Subcutaneous abdominal adipose tissue (tissue), 5 donors: ENCODE data around the gene CCL1.
"Not testable (repeated sequence)": the region's sequence is repeated elsewhere in the genome, so short reads cannot be mapped to it uniquely, and the experiment has no call there.

Experiments used
- H3K27ac ChIP-seq: one replicate; pipeline ENCODE4 v1.7.0; 2013; ENCODE audit warnings: low read depth, mild to moderate bottlenecking, inconsistent platforms, low read length, moderate library complexity
- H3K27me3 ChIP-seq, 5 donors: one replicate each; pipeline ENCODE4 v1.7.0; 2013; ENCODE audit warnings: low read length in 5 of 5, inconsistent platforms in 1 of 5; ENCODE audit not compliant: control insufficient read depth in 5 of 5, insufficient read depth in 4 of 5
- H3K36me3 ChIP-seq, 5 donors: one replicate each; pipeline ENCODE4 v1.7.0; 2013; ENCODE audit warnings: low read length in 5 of 5; ENCODE audit not compliant: control insufficient read depth in 5 of 5, insufficient read depth in 5 of 5
- H3K4me1 ChIP-seq, 5 donors: one replicate each; pipeline ENCODE4 v1.7.0; 2013; ENCODE audit warnings: low read length in 5 of 5, mild to moderate bottlenecking in 3 of 5, moderate library complexity in 1 of 5; ENCODE audit not compliant: control insufficient read depth in 5 of 5, insufficient read depth in 5 of 5
- H3K4me3 ChIP-seq, 5 donors: one replicate each; pipeline ENCODE4 v1.7.0; 2013; ENCODE audit warnings: low read length in 5 of 5, low read depth in 1 of 5
- H3K9ac ChIP-seq, 5 donors: one replicate each; pipeline ENCODE4 v1.7.0; 2013; ENCODE audit warnings: low read length in 5 of 5, mild to moderate bottlenecking in 4 of 5, moderate library complexity in 3 of 5
- H3K9me3 ChIP-seq, 5 donors: one replicate each; pipeline ENCODE4 v1.7.0; 2013; ENCODE audit warnings: low read length in 5 of 5; ENCODE audit not compliant: control insufficient read depth in 5 of 5
- donor health status: healthy.
- donor health status: healthy.
- donor health status: healthy.
- donor health status: healthy.
- donor health status: healthy.

Gene CCL1

DNA sequence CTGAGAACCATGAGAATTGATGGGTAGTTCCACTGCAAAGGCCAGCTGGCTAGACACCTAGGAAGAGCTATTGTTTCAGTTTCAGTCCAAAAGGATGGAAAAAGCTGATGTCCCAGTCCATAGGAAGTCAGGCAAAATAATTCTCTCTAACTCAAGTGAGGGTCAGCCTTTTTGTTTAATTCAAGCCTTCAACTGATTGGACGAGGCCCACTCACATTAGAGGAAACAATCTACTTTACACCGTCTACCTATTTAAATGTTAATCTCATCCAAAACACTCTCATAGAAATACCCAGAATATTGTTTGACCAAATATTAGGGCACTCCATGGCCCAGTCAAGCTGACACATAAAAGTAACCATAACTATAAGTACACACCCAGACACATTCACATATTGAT lies 21.1 kb downstream of the CCL1 start:
- no peaks in the 10 kb centered on the region for H3K9me3 ChIP-seq
- H3K4me1 ChIP-seq = no peaks in the 10 kb centered on the region
- H3K4me3 ChIP-seq = no peak overlapping the region
- H3K27me3 ChIP-seq = no peaks in the 10 kb centered on the region
- H3K9ac ChIP-seq = no peak overlapping the region
- no peak overlapping the region for H3K27ac ChIP-seq
- H3K36me3 ChIP-seq = no peaks in the 10 kb centered on the region

DNA sequence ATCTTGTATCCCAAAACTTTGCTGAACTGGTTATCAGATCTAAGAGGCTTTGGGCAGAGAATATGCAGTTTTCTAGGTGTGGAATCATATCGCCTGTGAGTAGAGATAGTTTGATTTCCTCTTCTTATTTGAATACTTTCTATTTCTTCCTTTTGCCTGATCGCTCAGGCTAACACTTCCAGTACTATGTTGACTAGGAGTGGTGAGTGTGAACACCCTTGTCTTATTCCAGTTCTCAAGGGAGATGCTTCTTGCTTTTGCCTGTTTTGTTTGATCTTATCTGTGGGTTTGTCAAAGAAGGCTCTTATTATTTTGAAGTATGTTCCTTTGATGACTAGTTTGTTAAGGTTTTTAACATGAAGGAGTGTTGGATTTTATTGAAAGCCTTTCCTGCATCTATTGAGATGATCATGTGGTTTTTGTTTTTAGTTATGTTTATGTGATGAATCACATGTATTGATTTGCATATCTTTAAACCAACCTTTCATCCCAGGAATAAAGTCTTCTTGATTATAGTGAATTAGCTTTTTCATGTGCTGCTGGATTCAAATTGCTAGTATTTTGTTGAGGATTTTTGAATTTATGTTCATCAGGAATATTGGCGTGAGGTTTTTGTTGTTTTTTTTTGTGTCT lies 23.8 kb downstream of the CCL1 start:
- Histone ChIP-seq H3K9me3 (peaks cover 0 to 2% (median 0%) of the 10 kb centered on the region in 5 donors), H3K9ac (no peak overlapping the region), H3K36me3 (no peaks in the 10 kb centered on the region), H3K4me1 (no peaks in the 10 kb centered on the region), H3K4me3 (no peak overlapping the region), H3K27me3 (no peaks in the 10 kb centered on the region), H3K27ac (no peak overlapping the region)

DNA sequence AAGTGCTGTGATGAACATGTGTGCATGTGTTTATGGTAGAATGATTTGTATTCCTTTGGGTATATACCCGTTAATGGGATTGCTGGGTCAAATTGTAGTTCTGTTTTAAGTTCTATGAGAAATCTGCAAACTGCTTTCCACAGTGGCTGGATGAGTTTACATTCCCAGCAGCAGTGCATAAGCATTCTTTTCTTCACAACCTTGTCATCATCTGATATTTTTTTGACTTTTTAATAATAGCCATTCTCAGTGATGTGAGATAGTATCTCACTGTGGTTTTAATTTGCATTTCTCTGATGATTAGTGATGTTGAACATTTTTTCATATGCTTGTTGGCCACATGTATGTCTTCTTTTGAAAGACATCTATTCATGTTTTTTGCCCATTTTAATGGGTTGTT lies 25.3 kb downstream of the CCL1 start:
- Histone ChIP-seq H3K9ac (no peak overlapping the region), H3K27ac (no peak overlapping the region), H3K9me3 (peaks cover 0 to 2% (median 0%) of the 10 kb centered on the region in 5 donors), H3K4me3 (no peak overlapping the region), H3K27me3 (no peaks in the 10 kb centered on the region), H3K4me1 (no peaks in the 10 kb centered on the region), H3K36me3 (no peaks in the 10 kb centered on the region)

DNA sequence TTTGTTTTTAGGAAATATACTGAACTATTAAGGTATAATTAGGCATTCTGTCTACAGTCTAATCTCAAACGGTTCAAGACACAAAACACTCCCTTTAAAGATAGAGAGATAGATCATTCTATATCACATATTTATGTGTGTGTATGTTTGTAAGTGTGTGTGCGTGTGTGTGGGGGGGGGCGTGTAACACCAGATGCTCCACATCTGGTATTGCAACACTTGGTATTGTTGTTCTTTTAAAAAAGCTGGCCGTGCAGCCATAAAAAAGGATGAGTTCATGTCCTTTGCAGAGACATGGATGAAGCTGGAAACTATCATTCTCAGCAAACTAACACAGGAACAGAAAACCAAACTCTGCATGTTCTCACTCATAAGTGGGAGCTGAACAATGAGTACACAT lies 35.5 kb downstream of the CCL1 start:
- not testable (repeated sequence) for H3K27me3 ChIP-seq, H3K36me3 ChIP-seq, H3K4me1 ChIP-seq, H3K27ac ChIP-seq, H3K9ac ChIP-seq, H3K4me3 ChIP-seq, H3K9me3 ChIP-seq

DNA sequence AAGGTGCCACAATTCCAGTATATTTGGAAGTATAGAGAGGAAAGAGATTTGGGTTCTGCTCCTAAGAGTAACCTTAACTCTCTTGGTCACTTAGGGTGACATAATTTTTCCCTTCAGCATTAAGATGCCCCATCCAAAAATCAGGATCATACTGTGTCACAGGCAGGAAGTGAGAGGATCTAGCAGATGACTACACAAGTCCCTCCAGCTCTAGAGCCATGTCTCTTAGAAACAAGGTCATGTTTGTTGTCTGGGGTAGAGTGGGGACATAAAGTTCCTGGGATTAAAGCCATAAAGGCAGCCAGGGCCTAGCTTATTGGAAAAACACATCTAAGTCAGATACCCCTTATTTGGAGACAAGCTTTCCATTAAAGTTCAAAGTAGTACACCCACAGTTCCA lies 41.1 kb downstream of the CCL1 start:
- H3K27ac ChIP-seq = no peak overlapping the region

DNA sequence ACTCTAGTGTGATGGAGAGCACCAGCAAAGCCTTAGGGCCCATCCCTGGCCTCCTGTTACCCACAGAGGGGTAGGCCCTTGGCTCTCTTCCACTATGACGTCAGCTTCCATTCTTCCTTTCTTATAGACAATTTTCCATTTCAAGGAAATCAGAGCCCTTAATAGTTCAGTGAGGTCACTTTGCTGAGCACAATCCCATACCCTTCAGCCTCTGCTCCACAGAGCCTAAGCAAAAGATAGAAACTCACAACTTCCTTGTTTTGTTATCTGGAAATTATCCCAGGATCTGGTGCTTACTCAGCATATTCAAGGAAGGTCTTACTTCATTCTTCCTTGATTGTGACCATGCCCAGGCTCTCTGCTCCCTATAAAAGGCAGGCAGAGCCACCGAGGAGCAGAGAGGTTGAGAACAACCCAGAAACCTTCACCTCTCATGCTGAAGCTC lies 44.0 kb downstream of the CCL1 start, which contains the start of gene CCL8:
TSS of gene CCL8 (plus strand) at position 397 of the 445 bp plus-strand sequence. CDS start 67 bp downstream, outside the sequence.
- Histone ChIP-seq H3K36me3 (no peaks in the 10 kb centered on the region), H3K4me3 (peak within 1 kb of the TSS in 4 of 5 donors; percentile 13 to 38 (median 34)), H3K4me1 (peaks cover 12 to 32% (median 21%) of the 10 kb centered on the region in 5 donors), H3K9ac (peak within 1 kb of the TSS in 1 of 5 donors; percentile 11), H3K9me3 (peaks cover 0 to 3% (median 0%) of the 10 kb centered on the region in 5 donors), H3K27ac (peak within 1 kb of the TSS; percentile 54), H3K27me3 (peaks cover 0 to 2% (median 0%) of the 10 kb centered on the region in 5 donors)

More for the DNA sequence above, 41.1 kb downstream of the CCL1 start:
- Histone ChIP-seq H3K27me3 (no peaks in the 10 kb centered on the region), H3K36me3 (no peaks in the 10 kb centered on the region), H3K4me3 (no peak overlapping the region), H3K4me1 (peaks cover 5 to 21% (median 10%) of the 10 kb centered on the region in 5 donors), H3K9ac (no peak overlapping the region), H3K9me3 (peaks cover 0 to 8% (median 0%) of the 10 kb centered on the region in 5 donors)

DNA sequence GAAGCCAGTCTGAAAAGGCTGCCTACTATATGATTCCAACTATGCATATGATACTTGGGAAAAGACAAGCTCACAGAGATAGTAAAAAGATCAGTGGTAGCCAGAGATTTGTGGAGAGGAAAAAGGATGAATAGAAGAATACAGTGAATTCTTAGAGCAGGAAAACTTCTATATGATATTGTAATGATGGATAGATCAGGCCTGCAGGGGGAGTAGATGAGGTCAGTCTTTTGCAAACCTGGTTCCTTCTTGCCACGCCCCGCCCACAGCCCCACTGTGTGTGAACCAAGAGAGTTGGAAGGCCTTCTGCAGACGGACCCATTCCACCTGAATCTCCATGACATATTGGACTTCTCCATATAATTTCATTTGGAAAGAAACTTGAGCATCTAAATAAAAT lies 44.6 kb downstream of the CCL1 start:
- Histone ChIP-seq H3K4me1 (peaks cover 16 to 37% (median 26%) of the 10 kb centered on the region in 5 donors), H3K36me3 (no peaks in the 10 kb centered on the region), H3K27me3 (peaks cover 0 to 2% (median 0%) of the 10 kb centered on the region in 5 donors), H3K27ac (peak overlapping the region; percentile 54), H3K4me3 (no peak overlapping the region), H3K9me3 (peaks cover 0 to 3% (median 0%) of the 10 kb centered on the region in 5 donors), H3K9ac (no peak overlapping the region)

DNA sequence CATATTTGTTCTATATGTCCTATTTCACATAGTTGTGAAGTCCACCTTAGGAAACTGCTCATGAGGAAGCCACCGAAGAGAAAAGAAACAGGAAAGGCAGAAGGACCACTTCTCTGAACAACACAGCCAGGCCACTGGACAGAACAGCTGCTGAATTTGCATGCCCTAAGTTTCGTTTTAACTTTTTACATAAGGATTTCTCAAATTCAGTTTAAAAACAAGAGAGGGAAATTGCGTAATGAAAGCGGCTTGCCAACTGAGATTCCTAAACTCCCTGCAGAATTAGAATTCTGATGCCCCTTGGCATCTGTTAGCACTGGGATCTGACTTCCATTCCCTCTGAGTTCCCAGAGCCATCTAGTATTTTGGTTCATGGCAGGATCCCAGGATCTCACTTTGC lies 48.8 kb downstream of the CCL1 start:
- Histone ChIP-seq H3K27ac (peak overlapping the region; percentile 74), H3K9me3 (no peaks in the 10 kb centered on the region), H3K36me3 (no peaks in the 10 kb centered on the region), H3K9ac (peak overlapping the region in 3 of 5 donors; percentile 6 to 85 (median 70)), H3K4me3 (peak overlapping the region in 1 of 5 donors; percentile 29), H3K4me1 (peaks cover 15 to 44% (median 39%) of the 10 kb centered on the region in 5 donors), H3K27me3 (peaks cover 0 to 2% (median 0%) of the 10 kb centered on the region in 5 donors)

DNA sequence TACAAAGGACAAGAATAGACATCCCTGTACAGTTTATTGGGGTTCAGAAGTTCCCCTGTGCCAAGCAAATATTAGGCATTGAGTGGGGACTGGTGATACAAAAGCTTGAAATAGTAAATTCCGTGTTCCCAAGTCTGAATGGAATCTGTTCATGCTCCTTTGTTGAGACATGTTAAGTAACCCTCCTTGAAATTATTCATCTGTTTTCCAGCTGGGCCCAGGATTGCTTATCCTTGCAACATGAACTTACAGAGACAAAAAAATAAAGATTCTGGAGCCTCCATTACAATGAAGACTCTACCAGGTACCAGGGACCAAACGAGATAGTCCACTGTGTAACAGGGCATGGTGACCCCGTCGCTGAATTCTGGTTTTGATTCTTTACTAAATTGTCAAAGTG lies 49.9 kb downstream of the CCL1 start:
- no peak overlapping the region for H3K4me3 ChIP-seq
- peak overlapping the region; percentile 74 for H3K27ac ChIP-seq
- peaks cover 0 to 2% (median 0%) of the 10 kb centered on the region in 5 donors for H3K27me3 ChIP-seq
- no peaks in the 10 kb centered on the region for H3K36me3 ChIP-seq
- H3K9ac ChIP-seq = no peak overlapping the region
- no peaks in the 10 kb centered on the region for H3K9me3 ChIP-seq
- H3K4me1 ChIP-seq = peaks cover 10 to 41% (median 33%) of the 10 kb centered on the region in 5 donors

DNA sequence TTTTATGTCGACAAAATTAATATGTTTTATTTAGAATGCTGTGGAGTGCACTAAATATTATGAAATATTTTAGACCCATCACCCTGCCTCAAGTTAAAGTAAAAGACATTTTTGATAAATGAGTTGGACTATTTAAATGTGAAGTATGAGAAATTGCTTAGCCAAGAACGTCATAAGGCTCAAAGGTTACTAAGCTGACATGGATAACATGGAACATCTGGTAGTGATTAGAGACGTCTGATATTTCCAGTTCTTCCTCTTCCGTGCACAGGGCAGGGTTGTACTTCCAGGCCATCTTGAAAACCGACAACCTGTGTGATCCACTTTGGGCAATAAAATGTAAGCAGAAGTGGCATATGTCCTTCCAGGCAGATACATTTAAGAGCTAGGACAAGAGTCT lies 51.0 kb downstream of the CCL1 start:
- no peaks in the 10 kb centered on the region for H3K9me3 ChIP-seq
- no peak overlapping the region for H3K9ac ChIP-seq
- H3K27me3 ChIP-seq = peaks cover 0 to 2% (median 0%) of the 10 kb centered on the region in 5 donors
- H3K4me1 ChIP-seq = peaks cover 10 to 52% (median 42%) of the 10 kb centered on the region in 5 donors
- no peak overlapping the region for H3K27ac ChIP-seq
- H3K36me3 ChIP-seq = no peaks in the 10 kb centered on the region
- H3K4me3 ChIP-seq = no peak overlapping the region
